ENCODE results near the gene DCLK1.

DCLK1 gene

GRCh38 chr13:35854286-35854685 is 276.9 kb downstream of the DCLK1 start:
- no peak for DNase-seq

GRCh38 chr13:35851881-35852280 is 279.3 kb downstream of the DCLK1 start:
- no peak for DNase-seq

GRCh38 chr13:35851356-35851755 is 279.8 kb downstream of the DCLK1 start:
- DNase-seq: no peak

- no peak for DNase-seq
Measured at GRCh38 chr13:35850569-35850968, 280.6 kb downstream of the DCLK1 start.

- DNase-seq: no peak
Measured at GRCh38 chr13:35849256-35849644, 281.9 kb downstream of the DCLK1 start.

GRCh38 chr13:35848336-35849255 is 282.6 kb downstream of the DCLK1 start:
- DNase-seq: no peak

GRCh38 chr13:35843272-35843671 is 287.9 kb downstream of the DCLK1 start:
- no peak for DNase-seq

GRCh38 chr13:35841060-35841521 is 290.1 kb downstream of the DCLK1 start:
- no peak for DNase-seq

- DNase-seq: no peak
Measured at GRCh38 chr13:35839806-35840205, 291.4 kb downstream of the DCLK1 start.

GRCh38 chr13:35838356-35838755 is 292.8 kb downstream of the DCLK1 start:
- DNase-seq: no peak

GRCh38 chr13:35836446-35836845 is 294.7 kb downstream of the DCLK1 start:
- no peak for DNase-seq

GRCh38 chr13:35835989-35836388 is 295.2 kb downstream of the DCLK1 start:
- DNase-seq: no peak

GRCh38 chr13:35833608-35834275 is 297.4 kb downstream of the DCLK1 start:
- no peak for DNase-seq

GRCh38 chr13:35833031-35833430 is 298.2 kb downstream of the DCLK1 start:
- no peak for DNase-seq

GRCh38 chr13:35832551-35832950 is 298.6 kb downstream of the DCLK1 start:
- DNase-seq: no peak

GRCh38 chr13:35830850-35831450 is 300.2 kb downstream of the DCLK1 start:
- no peak for DNase-seq

GRCh38 chr13:35826626-35827254 is 304.4 kb downstream of the DCLK1 start:
- DNase-seq: no peak

- no peak for DNase-seq
Measured at GRCh38 chr13:35824825-35825224, 306.4 kb downstream of the DCLK1 start.

- DNase-seq: no peak
Measured at GRCh38 chr13:35824395-35824794, 306.8 kb downstream of the DCLK1 start.

GRCh38 chr13:35822666-35823065 is 308.5 kb downstream of the DCLK1 start:
- DNase-seq: no peak

- DNase-seq: no peak
Measured at GRCh38 chr13:35818633-35819067, 312.5 kb downstream of the DCLK1 start.

GRCh38 chr13:35817642-35818607 is 313.3 kb downstream of the DCLK1 start:
- DNase-seq: no peak
